Keratinocyte (primary cell): ENCODE results near the gene IP6K2. TPM values are rescaled to one million over a fixed set of nuclear protein-coding genes. Genes with fewer than 3 reads are reported as not detected.

Experiments
- DNase-seq: peaks from one replicate; pipeline ENCODE4 v3.0.0-alpha.2; 2011; ENCODE audit warnings: low read depth, missing footprints, low spot score
- FAIRE-seq: peaks from 2 replicates; lab custom pipeline; 2011; peaks lifted over from hg19 to GRCh38; lab: Jason Lieb, UNC
- H2AFZ ChIP-seq: 2 replicates; pipeline ENCODE4 v1.6.0; 2012; ENCODE audit warnings: low read length, control low read depth, inconsistent platforms; ENCODE audit not compliant: control insufficient read depth
- H3K27ac ChIP-seq: 2 replicates; pipeline ENCODE4 v1.5.1; 2011; ENCODE audit warnings: low read length; ENCODE audit not compliant: control insufficient read depth, insufficient read depth
- H3K27me3 ChIP-seq: 3 replicates; pipeline ENCODE4 v1.6.0; 2011; ENCODE audit warnings: low read length; ENCODE audit not compliant: control insufficient read depth, insufficient read depth; ENCODE audit errors: extremely low read depth
- H3K36me3 ChIP-seq, 2 experiments: 2 replicates in 1 of 2; 3 replicates in 1 of 2; pipeline ENCODE4 v1.5.1; 2011; ENCODE audit warnings: low read length in 2 of 2, mild to moderate bottlenecking in 1 of 2; ENCODE audit not compliant: control insufficient read depth in 2 of 2, insufficient read depth in 2 of 2; ENCODE audit errors: extremely low read depth in 1 of 2
- H3K4me1 ChIP-seq: 3 replicates; pipeline ENCODE4 v1.5.1; 2011; ENCODE audit warnings: low read length; ENCODE audit not compliant: control insufficient read depth, insufficient read depth; ENCODE audit errors: extremely low read depth
- H3K4me2 ChIP-seq: 3 replicates; pipeline ENCODE4 v1.6.0; 2011; ENCODE audit warnings: low read depth, low read length; ENCODE audit not compliant: control insufficient read depth, insufficient read depth; ENCODE audit errors: extremely low read depth
- H3K4me3 ChIP-seq, 3 experiments: fragments of 200-600 bp in 1 of 3; sonication (generic) in 1 of 3; 2 replicates in 2 of 3; 3 replicates in 1 of 3; pipeline ENCODE4 v1.5.1; 2011 to 2016; ENCODE audit warnings: low read length in 3 of 3, mild to moderate bottlenecking in 3 of 3, control low read depth in 2 of 3, inconsistent platforms in 1 of 3, low read depth in 1 of 3, mixed read lengths in 1 of 3, mixed run types in 1 of 3, moderate library complexity in 1 of 3; ENCODE audit not compliant: control insufficient read depth in 2 of 3, insufficient read depth in 2 of 3; ENCODE audit errors: extremely low read depth in 1 of 3
- H3K79me2 ChIP-seq: 2 replicates; pipeline ENCODE4 v1.6.0; 2012; ENCODE audit warnings: low read length; ENCODE audit not compliant: control insufficient read depth, insufficient read depth
- H3K9ac ChIP-seq: 3 replicates; pipeline ENCODE4 v1.6.0; 2011; ENCODE audit warnings: low read length; ENCODE audit not compliant: control insufficient read depth, insufficient read depth; ENCODE audit errors: extremely low read depth
- H3K9me1 ChIP-seq: 3 replicates; pipeline ENCODE4 v1.6.0; 2011; ENCODE audit warnings: low read length; ENCODE audit not compliant: control insufficient read depth, insufficient read depth; ENCODE audit errors: extremely low read depth
- H3K9me3 ChIP-seq: 2 replicates; pipeline ENCODE4 v1.5.1; 2012; ENCODE audit warnings: low read depth, low read length; ENCODE audit not compliant: control insufficient read depth
- H4K20me1 ChIP-seq: 3 replicates; pipeline ENCODE4 v1.6.0; 2011; ENCODE audit warnings: low read length; ENCODE audit not compliant: control insufficient read depth, insufficient read depth; ENCODE audit errors: extremely low read depth
- CTCF ChIP-seq, 3 experiments: IDR thresholded peaks in 1 of 3; conservative IDR thresholded peaks in 1 of 3; optimal IDR thresholded peaks in 1 of 3; 2 replicates in 2 of 3; 3 replicates in 1 of 3; pipeline versions ENCODE3 to v1.5.1; 2011; ENCODE audit warnings: low read length in 3 of 3, mild to moderate bottlenecking in 3 of 3, moderate library complexity in 2 of 3, control low read depth in 1 of 3, inconsistent platforms in 1 of 3; ENCODE audit not compliant: insufficient read depth in 2 of 3; ENCODE audit errors: extremely low read depth in 1 of 3
- EZH2 ChIP-seq: IDR thresholded peaks from one replicate; pipeline ENCODE4 v1.6.1; 2012; ENCODE audit warnings: inconsistent platforms, mild to moderate bottlenecking, low read length, moderate library complexity
- dilution Hi-C: fragments of 300-500 bp; cut with MboI; formaldehyde crosslinking; loops from one replicate; pipeline ENCODE4 v1.7.0; 2020; ENCODE audit warnings: low sequenced_read_pairs; ENCODE audit not compliant: extremely low pct_ligation_motif_present
- polyA plus RNA-seq, 5 experiments: library from polyadenylated mRNA; depleted of rRNA in 3 of 5; stranded (reverse) in 3 of 5; stranded (forward) in 1 of 5; unstranded in 1 of 5; fragments of >200 nt; gene quantifications; 1 replicate in 1 of 5; 2 replicates in 3 of 5; 3 replicates in 1 of 5; pipeline versions ENCODE4 v1.2.1 to v1.2.3, GENCODE V29; 2011 to 2012; ENCODE audit warnings: missing spikeins in 2 of 5, low read depth in 1 of 5, low replicate concordance in 1 of 5

IP6K2 gene
- polyA plus RNA-seq, 1 donor (not counting 4 experiments of a cell fraction or from before 2014, with no cell fraction given), result 110 TPM

GRCh38 chr3:48685293-48685602 is 31.8 kb downstream of the IP6K2 start:
- no peaks in the 10 kb centered on the region for H4K20me1 ChIP-seq
- TF ChIP-seq EZH2, result no peak
- TF ChIP-seq CTCF (optimal IDR thresholded peaks at IDR 0.05 in 1 of 3, IDR thresholded peaks at IDR 0.05 in 1 of 3, conservative IDR thresholded peaks at IDR 0.05 in 1 of 3; ENCODE audit: extremely low read depth in 1 of 3, insufficient read depth in 2 of 3, low read length in 3 of 3), result no peak
- H3K9me3 ChIP-seq, result no peaks in the 10 kb centered on the region
- DNase-seq, result no peak
- no peaks in the 10 kb centered on the region for H3K27me3 ChIP-seq
- FAIRE-seq, result no peak
- H3K4me3 ChIP-seq, result peak overlapping the region; percentile 78 to 87 (median 81)
- H3K79me2 ChIP-seq, result peaks cover 19% of the 10 kb centered on the region
- H3K4me1 ChIP-seq, result peaks cover 40% of the 10 kb centered on the region
- H3K9me1 ChIP-seq, result no peaks in the 10 kb centered on the region
- dilution Hi-C loops, result no loop called here
- peak overlapping the region; percentile 86 for H3K9ac ChIP-seq
- H3K36me3 ChIP-seq, result peaks cover 27 to 40% of the 10 kb centered on the region in 2 experiments
- H3K4me2 ChIP-seq, result peak overlapping the region; percentile 98
- H2AFZ ChIP-seq, result peak overlapping the region; percentile 98
- H3K27ac ChIP-seq, result peak overlapping the region; percentile 84

- no peak for FAIRE-seq
- H3K27ac ChIP-seq, result peak overlapping the region; percentile 31
These were observed 32.4 kb downstream of the IP6K2 start for GRCh38 chr3:48684480-48685143.

More at GRCh38 chr3:48684480-48685143, 32.4 kb downstream of the IP6K2 start:
- Histone ChIP-seq H3K4me3 (peak overlapping the region; percentile 59 to 78 (median 66)), H3K79me2 (peaks cover 19% of the 10 kb centered on the region), H3K9me1 (no peaks in the 10 kb centered on the region), H3K36me3 (peaks cover 24 to 36% of the 10 kb centered on the region in 2 experiments), H3K4me1 (peaks cover 40% of the 10 kb centered on the region), H3K27me3 (no peaks in the 10 kb centered on the region), H2AFZ (peak overlapping the region; percentile 20), H3K9ac (peak overlapping the region; percentile 44), H3K9me3 (no peaks in the 10 kb centered on the region), H4K20me1 (no peaks in the 10 kb centered on the region), H3K4me2 (peak overlapping the region; percentile 98)
- DNase-seq, result no peak
- TF ChIP-seq CTCF (optimal IDR thresholded peaks at IDR 0.05 in 1 of 3, IDR thresholded peaks at IDR 0.05 in 1 of 3, conservative IDR thresholded peaks at IDR 0.05 in 1 of 3; ENCODE audit: extremely low read depth in 1 of 3, insufficient read depth in 2 of 3, low read length in 3 of 3), result no peak
- no peak for TF ChIP-seq EZH2
- dilution Hi-C loops, result no loop called here
